Measurements from ENCODE around the gene IGFBP4. TPM values are rescaled to one million over a fixed set of nuclear protein-coding genes. Genes with fewer than 3 reads are reported as not detected.

Gene IGFBP4
- total RNA-seq, 1 donor from 2014 or later = 142 TPM

DNA sequence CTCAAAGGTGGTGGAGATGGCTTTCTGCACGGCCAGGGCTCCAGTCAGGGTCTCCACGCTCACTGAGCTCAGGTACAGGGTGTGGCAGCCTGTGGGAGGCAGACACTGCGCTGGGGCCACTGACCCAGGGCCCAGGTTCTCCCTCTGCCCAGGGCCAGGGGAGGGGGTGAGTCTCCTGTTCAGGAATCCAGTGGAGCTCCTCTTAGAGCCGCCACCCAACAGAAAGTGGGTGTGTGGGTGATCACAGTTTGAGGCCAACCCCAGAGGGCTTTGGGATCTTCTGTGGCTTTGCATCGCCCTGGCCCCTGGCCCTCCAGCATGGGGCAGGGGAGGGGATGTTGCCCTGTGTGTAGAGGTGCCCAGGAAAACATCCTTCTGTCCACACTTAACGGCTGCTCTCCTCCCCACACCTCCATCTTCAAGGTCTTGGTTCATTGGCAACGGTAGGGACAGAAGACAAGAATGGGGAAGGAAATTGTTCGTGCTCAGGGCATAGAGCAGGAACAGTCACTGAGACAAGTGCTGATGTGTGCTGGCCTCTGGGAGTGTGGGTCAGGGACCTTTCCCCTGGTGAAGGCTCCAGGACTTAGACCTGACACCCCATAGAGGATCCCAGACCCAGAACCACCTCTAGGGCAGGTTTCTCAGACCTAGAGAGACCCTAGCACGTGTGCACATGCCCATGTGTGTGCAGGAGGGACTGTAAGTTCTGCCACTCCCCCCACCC, 36.7 kb downstream of the IGFBP4 start:
- peaks cover 4% of the 10 kb centered on the region for H3K4me1 Mint-ChIP-seq (ENCODE audit: low read depth, unreplicated experiment)
- TF ChIP-seq EZH2 (IDR thresholded peaks at IDR 0.05; ENCODE audit: insufficient read depth, low read length) = no peak
- TF ChIP-seq, protein P1, sequence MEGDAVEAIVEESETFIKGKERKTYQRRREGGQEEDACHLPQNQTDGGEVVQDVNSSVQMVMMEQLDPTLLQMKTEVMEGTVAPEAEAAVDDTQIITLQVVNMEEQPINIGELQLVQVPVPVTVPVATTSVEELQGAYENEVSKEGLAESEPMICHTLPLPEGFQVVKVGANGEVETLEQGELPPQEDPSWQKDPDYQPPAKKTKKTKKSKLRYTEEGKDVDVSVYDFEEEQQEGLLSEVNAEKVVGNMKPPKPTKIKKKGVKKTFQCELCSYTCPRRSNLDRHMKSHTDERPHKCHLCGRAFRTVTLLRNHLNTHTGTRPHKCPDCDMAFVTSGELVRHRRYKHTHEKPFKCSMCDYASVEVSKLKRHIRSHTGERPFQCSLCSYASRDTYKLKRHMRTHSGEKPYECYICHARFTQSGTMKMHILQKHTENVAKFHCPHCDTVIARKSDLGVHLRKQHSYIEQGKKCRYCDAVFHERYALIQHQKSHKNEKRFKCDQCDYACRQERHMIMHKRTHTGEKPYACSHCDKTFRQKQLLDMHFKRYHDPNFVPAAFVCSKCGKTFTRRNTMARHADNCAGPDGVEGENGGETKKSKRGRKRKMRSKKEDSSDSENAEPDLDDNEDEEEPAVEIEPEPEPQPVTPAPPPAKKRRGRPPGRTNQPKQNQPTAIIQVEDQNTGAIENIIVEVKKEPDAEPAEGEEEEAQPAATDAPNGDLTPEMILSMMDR (IDR thresholded peaks at IDR 0.05; ENCODE audit: insufficient read depth, low read depth, low read length) = no peak
- Histone ChIP-seq H3K9me3 (ENCODE audit: insufficient read depth, low read depth, low read length) (no peaks in the 10 kb centered on the region), H3K27ac (ENCODE audit: low read depth, low read length) (no peak overlapping the region), H2AFZ (ENCODE audit: low read depth, low read length) (no peak overlapping the region), H3K27me3 (ENCODE audit: insufficient read depth, low read length) (no peaks in the 10 kb centered on the region), H3K4me1 (ENCODE audit: insufficient read depth, low read length) (peaks cover 9% of the 10 kb centered on the region), H3K9ac (ENCODE audit: low read length) (no peak overlapping the region), H3K4me2 (ENCODE audit: low read length) (no peak overlapping the region), H4K20me1 (ENCODE audit: insufficient read depth, low read length) (no peaks in the 10 kb centered on the region), H3K4me3 (ENCODE audit: insufficient read depth, low read depth, low read length) (no peak overlapping the region), H3K36me3 (ENCODE audit: insufficient read depth, low read length) (no peaks in the 10 kb centered on the region), H3K79me2 (ENCODE audit: insufficient read depth, low read length) (no peaks in the 10 kb centered on the region)
- H3K27ac Mint-ChIP-seq (ENCODE audit: unreplicated experiment) = no peak overlapping the region
- FAIRE-seq (no peak), DNase-seq (ENCODE audit: low read depth) (no peak)
- H3K27me3 Mint-ChIP-seq (ENCODE audit: low read depth, unreplicated experiment) = peaks cover 2% of the 10 kb centered on the region
- no peaks in the 10 kb centered on the region for H3K9me3 Mint-ChIP-seq (ENCODE audit: unreplicated experiment)
- no peak overlapping the region for H3K4me3 Mint-ChIP-seq (ENCODE audit: unreplicated experiment)
- no peaks in the 10 kb centered on the region for H3K36me3 Mint-ChIP-seq (ENCODE audit: low read depth, unreplicated experiment)

- H3K4me1 ChIP-seq (ENCODE audit: insufficient read depth, low read length) = peaks cover 16% of the 10 kb centered on the region
- Mint-ChIP-seq H3K4me1 (ENCODE audit: low read depth, unreplicated experiment) (peaks cover 10% of the 10 kb centered on the region), H3K36me3 (ENCODE audit: low read depth, unreplicated experiment) (no peaks in the 10 kb centered on the region), H3K4me3 (ENCODE audit: unreplicated experiment) (no peak overlapping the region), H3K9me3 (ENCODE audit: unreplicated experiment) (no peaks in the 10 kb centered on the region), H3K27me3 (ENCODE audit: low read depth, unreplicated experiment) (peaks cover 2% of the 10 kb centered on the region), H3K27ac (ENCODE audit: unreplicated experiment) (no peak overlapping the region)
- H4K20me1 ChIP-seq (ENCODE audit: insufficient read depth, low read length) = no peaks in the 10 kb centered on the region
- H3K9ac ChIP-seq (ENCODE audit: low read length) = no peak overlapping the region
- no peaks in the 10 kb centered on the region for H3K79me2 ChIP-seq (ENCODE audit: insufficient read depth, low read length)
- H3K36me3 ChIP-seq (ENCODE audit: insufficient read depth, low read length) = no peaks in the 10 kb centered on the region
- no peak for TF ChIP-seq EZH2 (IDR thresholded peaks at IDR 0.05; ENCODE audit: insufficient read depth, low read length)
- H3K9me3 ChIP-seq (ENCODE audit: insufficient read depth, low read depth, low read length) = no peaks in the 10 kb centered on the region
- no peak overlapping the region for H3K4me3 ChIP-seq (ENCODE audit: insufficient read depth, low read depth, low read length)
- FAIRE-seq = no peak
- H2AFZ ChIP-seq (ENCODE audit: low read depth, low read length) = no peak overlapping the region
- H3K4me2 ChIP-seq (ENCODE audit: low read length) = no peak overlapping the region
- no peaks in the 10 kb centered on the region for H3K27me3 ChIP-seq (ENCODE audit: insufficient read depth, low read length)
- H3K27ac ChIP-seq (ENCODE audit: low read depth, low read length) = no peak overlapping the region
- no peak for DNase-seq (ENCODE audit: low read depth)
These were observed 37.3 kb downstream of the IGFBP4 start for GRCh38 chr17:40480501-40481003.

DNA sequence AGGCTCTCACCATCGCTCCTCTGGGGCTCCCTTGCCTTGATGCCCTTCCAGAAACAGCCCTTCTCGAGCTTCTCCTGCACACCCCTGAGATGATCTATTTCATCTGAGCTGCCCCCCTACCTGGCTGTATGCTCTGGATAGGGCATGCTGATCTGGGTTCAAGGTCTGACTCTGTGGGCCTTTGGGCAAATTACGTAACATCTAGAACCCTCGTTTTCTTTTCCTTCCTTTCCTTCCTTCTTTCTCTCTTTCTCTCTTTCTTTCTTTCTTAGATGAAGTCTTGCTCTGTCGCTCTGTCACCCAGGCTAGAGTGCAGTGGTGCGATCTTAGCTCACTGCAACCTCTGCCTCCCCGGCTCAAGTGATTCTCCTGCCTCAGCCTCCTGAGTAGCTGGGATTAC, 37.9 kb downstream of the IGFBP4 start:
- Mint-ChIP-seq H3K36me3 (ENCODE audit: low read depth, unreplicated experiment) (no peaks in the 10 kb centered on the region), H3K27ac (ENCODE audit: unreplicated experiment) (no peak overlapping the region), H3K9me3 (ENCODE audit: unreplicated experiment) (no peaks in the 10 kb centered on the region), H3K4me1 (ENCODE audit: low read depth, unreplicated experiment) (peaks cover 14% of the 10 kb centered on the region), H3K27me3 (ENCODE audit: low read depth, unreplicated experiment) (peaks cover 2% of the 10 kb centered on the region), H3K4me3 (ENCODE audit: unreplicated experiment) (no peak overlapping the region)
- no peaks in the 10 kb centered on the region for H3K27me3 ChIP-seq (ENCODE audit: insufficient read depth, low read length)
- TF ChIP-seq, protein P1 (IDR thresholded peaks at IDR 0.05; ENCODE audit: insufficient read depth, low read depth, low read length) = no peak
- no peak for TF ChIP-seq EZH2 (IDR thresholded peaks at IDR 0.05; ENCODE audit: insufficient read depth, low read length)
- no peak overlapping the region for H2AFZ ChIP-seq (ENCODE audit: low read depth, low read length)
- no peak overlapping the region for H3K9ac ChIP-seq (ENCODE audit: low read length)
- H3K79me2 ChIP-seq (ENCODE audit: insufficient read depth, low read length) = no peaks in the 10 kb centered on the region
- H4K20me1 ChIP-seq (ENCODE audit: insufficient read depth, low read length) = no peaks in the 10 kb centered on the region
- peaks cover 20% of the 10 kb centered on the region for H3K4me1 ChIP-seq (ENCODE audit: insufficient read depth, low read length)
- no peak overlapping the region for H3K4me3 ChIP-seq (ENCODE audit: insufficient read depth, low read depth, low read length)
- FAIRE-seq = no peak
- no peak overlapping the region for H3K27ac ChIP-seq (ENCODE audit: low read depth, low read length)
- H3K36me3 ChIP-seq (ENCODE audit: insufficient read depth, low read length) = no peaks in the 10 kb centered on the region
- DNase-seq (ENCODE audit: low read depth) = no peak
- H3K4me2 ChIP-seq (ENCODE audit: low read length) = no peak overlapping the region
- H3K9me3 ChIP-seq (ENCODE audit: insufficient read depth, low read depth, low read length) = no peaks in the 10 kb centered on the region

Measured in astrocyte (in vitro differentiated cells and primary cell).